Osteocyte (in vitro differentiated cells): ENCODE measurements around the gene NHERF1. TPM values are rescaled to one million over a fixed set of nuclear protein-coding genes. Genes with fewer than 3 reads are reported as not detected.

Source experiments
- DNase-seq: peaks from one replicate; pipeline ENCODE4 v3.0.0; 2021; ENCODE audit warnings: mixed read lengths; ENCODE audit not compliant: unreplicated experiment; ENCODE audit errors: extremely low spot score
- H3K27ac Mint-ChIP-seq: one replicate; pipeline ENCODE4 v1.8.0; 2021; ENCODE audit warnings: mild to moderate bottlenecking, mixed read lengths; ENCODE audit not compliant: unreplicated experiment
- H3K27me3 Mint-ChIP-seq: one replicate; pipeline ENCODE4 v1.8.0; 2021; ENCODE audit warnings: mixed read lengths; ENCODE audit not compliant: unreplicated experiment
- H3K36me3 Mint-ChIP-seq: one replicate; pipeline ENCODE4 v1.8.0; 2021; ENCODE audit warnings: mixed read lengths; ENCODE audit not compliant: unreplicated experiment
- H3K4me1 Mint-ChIP-seq: one replicate; pipeline ENCODE4 v1.8.0; 2021; ENCODE audit warnings: mixed read lengths; ENCODE audit not compliant: unreplicated experiment
- H3K4me3 Mint-ChIP-seq: one replicate; pipeline ENCODE4 v1.8.0; 2021; ENCODE audit warnings: mild to moderate bottlenecking, moderate library complexity, mixed read lengths; ENCODE audit not compliant: unreplicated experiment
- H3K9me3 Mint-ChIP-seq: one replicate; pipeline ENCODE4 v1.8.0; 2021; ENCODE audit warnings: mixed read lengths; ENCODE audit not compliant: unreplicated experiment
- total RNA-seq: library from RNA; stranded (reverse); gene quantifications from 2 replicates; pipeline ENCODE4 v1.2.1, GENCODE V29; 2021
- TF ChIP-seq, protein P1 (sequence below): fragments of 200-600 bp; sonication (generic); IDR thresholded peaks from 2 replicates; pipeline ENCODE4 v1.5.0; 2021; ENCODE audit warnings: antibody characterized with exemption, mild to moderate bottlenecking, moderate library complexity

NHERF1 gene
- total RNA-seq, 1 donor from 2014 or later: 117 TPM

DNA sequence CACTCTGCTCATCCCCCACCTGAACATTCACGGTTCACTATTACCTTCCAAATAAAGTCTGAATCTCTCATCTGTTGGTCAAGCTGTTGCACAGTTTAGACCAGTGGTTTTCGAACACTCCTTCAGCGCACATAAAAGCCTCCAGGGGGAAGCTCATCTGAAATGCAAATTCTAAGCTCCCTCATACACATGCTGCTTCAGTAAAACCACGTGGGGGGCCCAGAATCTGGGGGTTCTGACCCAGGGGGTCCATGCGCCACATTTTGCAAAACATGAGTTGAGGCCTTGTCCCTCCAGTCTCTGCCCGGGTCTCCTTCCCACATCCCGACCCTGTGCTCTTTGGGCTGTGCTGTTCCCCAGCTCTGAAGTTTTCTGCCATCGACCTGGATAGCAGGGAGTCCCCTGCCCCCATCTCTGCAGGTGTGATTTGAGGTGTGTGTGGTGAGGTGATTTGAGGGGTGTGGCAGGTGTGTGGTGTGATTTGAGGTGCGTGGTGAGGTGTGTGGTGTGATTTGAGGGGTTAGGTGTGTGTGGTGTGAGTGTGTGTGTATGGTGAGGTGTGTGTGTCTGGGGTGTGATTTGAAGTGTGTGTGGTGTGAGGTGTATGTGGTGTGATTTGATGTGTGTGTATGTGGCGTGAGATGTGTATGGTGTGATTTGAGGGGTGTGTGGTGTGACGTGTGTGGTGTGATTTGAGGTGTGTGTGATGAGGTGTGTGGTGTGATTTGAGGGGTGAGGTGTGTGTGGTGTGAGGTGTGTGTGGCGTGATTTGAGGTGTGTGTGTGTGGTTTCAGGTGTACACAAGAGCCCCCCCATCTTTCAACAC, 16.2 kb upstream of the NHERF1 start:
- Mint-ChIP-seq H3K4me3 (no peak overlapping the region), H3K27ac (no peak overlapping the region), H3K9me3 (no peaks in the 10 kb centered on the region), H3K27me3 (peaks cover 20% of the 10 kb centered on the region), H3K36me3 (no peaks in the 10 kb centered on the region), H3K4me1 (peaks cover 3% of the 10 kb centered on the region)
- TF ChIP-seq, protein P1, sequence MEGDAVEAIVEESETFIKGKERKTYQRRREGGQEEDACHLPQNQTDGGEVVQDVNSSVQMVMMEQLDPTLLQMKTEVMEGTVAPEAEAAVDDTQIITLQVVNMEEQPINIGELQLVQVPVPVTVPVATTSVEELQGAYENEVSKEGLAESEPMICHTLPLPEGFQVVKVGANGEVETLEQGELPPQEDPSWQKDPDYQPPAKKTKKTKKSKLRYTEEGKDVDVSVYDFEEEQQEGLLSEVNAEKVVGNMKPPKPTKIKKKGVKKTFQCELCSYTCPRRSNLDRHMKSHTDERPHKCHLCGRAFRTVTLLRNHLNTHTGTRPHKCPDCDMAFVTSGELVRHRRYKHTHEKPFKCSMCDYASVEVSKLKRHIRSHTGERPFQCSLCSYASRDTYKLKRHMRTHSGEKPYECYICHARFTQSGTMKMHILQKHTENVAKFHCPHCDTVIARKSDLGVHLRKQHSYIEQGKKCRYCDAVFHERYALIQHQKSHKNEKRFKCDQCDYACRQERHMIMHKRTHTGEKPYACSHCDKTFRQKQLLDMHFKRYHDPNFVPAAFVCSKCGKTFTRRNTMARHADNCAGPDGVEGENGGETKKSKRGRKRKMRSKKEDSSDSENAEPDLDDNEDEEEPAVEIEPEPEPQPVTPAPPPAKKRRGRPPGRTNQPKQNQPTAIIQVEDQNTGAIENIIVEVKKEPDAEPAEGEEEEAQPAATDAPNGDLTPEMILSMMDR: no peak
- no peak for DNase-seq

DNA sequence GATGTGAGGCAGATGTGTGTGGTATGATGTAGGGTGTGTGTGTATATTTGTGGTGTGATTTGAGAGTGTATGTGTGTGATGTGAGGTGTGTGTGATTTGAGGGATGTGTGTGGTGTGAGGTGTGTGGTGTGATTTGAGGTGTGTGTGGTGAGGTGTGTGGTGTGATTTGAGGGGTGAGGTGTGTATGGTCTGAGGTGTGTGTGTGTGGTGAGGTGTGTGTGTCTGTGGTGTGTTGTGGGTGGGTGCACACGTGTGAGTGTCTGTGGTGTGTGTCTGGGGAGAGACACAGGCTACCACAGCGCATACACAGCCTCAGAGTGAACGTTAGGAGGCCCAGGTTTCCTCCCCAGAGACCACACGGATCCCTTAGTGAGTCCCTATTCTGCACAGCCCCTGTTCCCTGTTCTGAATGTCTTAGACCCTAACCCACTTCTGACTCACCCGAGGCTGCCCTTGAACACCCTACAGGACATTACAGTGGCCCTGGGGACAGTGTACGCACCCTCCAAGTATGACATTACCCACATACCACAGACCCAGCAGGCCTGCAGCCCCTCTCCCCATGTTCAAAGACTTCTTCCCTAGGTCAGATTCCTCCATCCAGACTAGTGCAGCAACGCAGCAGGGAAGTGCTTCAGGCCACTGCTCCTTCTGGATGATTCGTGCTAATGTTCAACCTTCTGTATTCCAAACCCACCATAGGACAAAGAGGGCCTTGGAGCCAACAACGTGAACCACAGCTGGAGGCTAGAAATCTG, 14.9 kb upstream of the NHERF1 start:
- H3K27me3 Mint-ChIP-seq: peaks cover 29% of the 10 kb centered on the region
- no peak overlapping the region for H3K27ac Mint-ChIP-seq
- H3K4me1 Mint-ChIP-seq: peaks cover 16% of the 10 kb centered on the region
- TF ChIP-seq, protein P1: no peak
- DNase-seq: no peak
- no peaks in the 10 kb centered on the region for H3K9me3 Mint-ChIP-seq
- H3K4me3 Mint-ChIP-seq: no peak overlapping the region
- no peaks in the 10 kb centered on the region for H3K36me3 Mint-ChIP-seq

DNA sequence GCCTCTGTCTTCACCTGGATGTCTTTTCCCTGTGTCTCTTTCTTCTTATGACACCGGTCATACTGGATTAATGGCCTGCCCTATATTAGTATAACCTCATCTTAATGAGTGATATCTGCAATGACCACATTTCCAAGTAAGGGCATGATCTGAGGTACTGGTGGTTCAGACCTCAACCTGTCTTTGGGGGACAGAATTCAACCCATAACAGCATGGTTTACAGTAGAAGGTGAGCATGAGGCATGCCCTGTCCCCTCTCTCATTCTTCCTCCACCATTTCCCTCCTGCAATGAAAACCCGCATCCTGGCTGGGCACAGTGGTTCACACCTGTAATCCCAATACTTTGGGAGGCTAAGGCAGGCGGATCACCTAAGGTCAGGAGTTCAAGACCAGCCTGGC, 14.2 kb upstream of the NHERF1 start:
- DNase-seq: no peak
- Mint-ChIP-seq H3K27me3 (peaks cover 33% of the 10 kb centered on the region), H3K36me3 (no peaks in the 10 kb centered on the region), H3K27ac (no peak overlapping the region), H3K9me3 (no peaks in the 10 kb centered on the region), H3K4me1 (peaks cover 20% of the 10 kb centered on the region), H3K4me3 (no peak overlapping the region)
- TF ChIP-seq, protein P1: no peak

DNA sequence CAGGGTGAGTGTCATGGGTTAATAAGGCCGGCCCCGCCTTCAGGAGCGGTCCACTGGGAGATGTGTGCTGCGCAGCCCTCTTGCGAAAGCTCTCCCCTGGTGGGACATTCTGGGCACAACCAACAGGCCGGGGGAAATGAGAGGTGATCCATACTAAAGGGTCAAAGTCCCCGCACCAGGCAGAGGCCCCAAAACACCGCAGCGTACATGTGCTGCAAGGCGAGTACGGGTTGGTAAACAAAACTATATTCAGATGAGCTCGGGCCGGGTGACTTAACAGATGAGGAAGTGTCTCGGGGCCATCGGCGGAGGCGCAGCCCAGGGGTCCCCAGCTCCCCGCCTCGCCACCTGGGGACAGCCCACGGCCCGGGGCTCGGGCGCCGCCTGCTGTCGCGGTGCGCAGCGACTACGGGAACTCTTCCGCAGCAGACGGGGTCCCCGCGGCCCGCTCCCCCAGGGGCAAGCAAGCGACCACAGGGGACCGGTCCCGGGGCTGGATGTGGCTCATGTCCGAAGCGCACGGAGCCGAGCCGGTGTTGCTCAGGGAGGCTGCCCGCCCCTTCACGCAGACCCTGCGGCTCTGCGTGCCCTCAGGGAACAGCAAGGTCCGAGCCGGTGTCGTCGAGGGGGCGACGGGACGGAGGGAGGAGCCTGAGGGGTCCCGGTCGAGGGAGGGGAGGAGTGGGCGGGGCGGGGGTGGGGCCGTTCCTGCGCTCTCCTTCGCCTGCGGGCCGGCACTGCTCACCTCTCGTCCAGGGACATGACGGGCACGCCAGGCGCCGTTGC, 11.7 kb upstream of the NHERF1 start, which contains the start of gene RAB37:
TSS of gene RAB37 (plus strand) at position 744 of the 786 bp plus-strand sequence. CDS start at position 761, 17 bp downstream.
- Mint-ChIP-seq H3K36me3 (no peaks in the 10 kb centered on the region), H3K27ac (no peak within 1 kb of the TSS), H3K4me1 (peaks cover 23% of the 10 kb centered on the region), H3K4me3 (peak within 1 kb of the TSS; percentile 51), H3K9me3 (no peaks in the 10 kb centered on the region), H3K27me3 (peaks cover 35% of the 10 kb centered on the region)
- TF ChIP-seq, protein P1: peak; percentile 44
- DNase-seq: no peak
